Measurements from ENCODE around the gene ARRB1.

The ARRB1 gene

GRCh38 chr11:75352588-75353206 is 1.2 kb upstream of the ARRB1 start:
- no peaks in the 10 kb centered on the region for H3K4me1 ChIP-seq (ENCODE audit: low read length)
- no peaks in the 10 kb centered on the region for H3F3A ChIP-seq (ENCODE audit: insufficient read depth, low read length)
- no peaks in the 10 kb centered on the region for H4K20me1 ChIP-seq (ENCODE audit: insufficient read depth, low read length)
- H3K9ac ChIP-seq (ENCODE audit: low read length): no peak overlapping the region
- DNase-seq: no peak
- no peaks in the 10 kb centered on the region for H3K36me3 ChIP-seq (replicated peaks; ENCODE audit: insufficient read depth, low read length)
- H3K4me3 ChIP-seq (ENCODE audit: low read length): no peak overlapping the region
- no peak overlapping the region for H3K27ac ChIP-seq (ENCODE audit: low read length)
- H3K27me3 ChIP-seq (replicated peaks; ENCODE audit: insufficient read depth, low read length): peaks cover 26% of the 10 kb centered on the region; the same call in 1 of the 2 replicates
- no peaks in the 10 kb centered on the region for H3K79me2 ChIP-seq (ENCODE audit: low read length)
- no peaks in the 10 kb centered on the region for H3K9me3 ChIP-seq (replicated peaks; ENCODE audit: insufficient read depth, low read length)
- no peak for TF ChIP-seq CTCF (IDR thresholded peaks at IDR 0.05; ENCODE audit: low read length)
- TF ChIP-seq EZH2 (optimal IDR thresholded peaks at IDR 0.05; ENCODE audit: low read depth, low read length): no peak
- no peak for TF ChIP-seq EZH2phosphoT487 (IDR thresholded peaks at IDR 0.05; ENCODE audit: low read length)
- peak overlapping the region; percentile 73; the same call in 1 of the 2 replicates for H3K4me2 ChIP-seq (ENCODE audit: low read depth, low read length)
- no peak overlapping the region for H2AFZ ChIP-seq (ENCODE audit: low read length)
- no peaks in the 10 kb centered on the region for H3K9me2 ChIP-seq (replicated peaks; ENCODE audit: insufficient read depth, low read length)

GRCh38 chr11:75351791-75352587 is 528 bp upstream of the ARRB1 start:
- no peak overlapping the region for H3K9ac ChIP-seq (ENCODE audit: low read length)
- H3K27me3 ChIP-seq (replicated peaks; ENCODE audit: insufficient read depth, low read length): peaks cover 26% of the 10 kb centered on the region; the same call in 1 of the 2 replicates
- H3K27ac ChIP-seq (ENCODE audit: low read length): no peak overlapping the region
- H4K20me1 ChIP-seq (ENCODE audit: insufficient read depth, low read length): no peaks in the 10 kb centered on the region
- no peaks in the 10 kb centered on the region for H3K9me2 ChIP-seq (replicated peaks; ENCODE audit: insufficient read depth, low read length)
- H2AFZ ChIP-seq (ENCODE audit: low read length): peak overlapping the region; percentile 58; the same call in 1 of the 2 replicates
- no peaks in the 10 kb centered on the region for H3K9me3 ChIP-seq (replicated peaks; ENCODE audit: insufficient read depth, low read length)
- H3K36me3 ChIP-seq (replicated peaks; ENCODE audit: insufficient read depth, low read length): no peaks in the 10 kb centered on the region
- H3K79me2 ChIP-seq (ENCODE audit: low read length): no peaks in the 10 kb centered on the region
- H3K4me2 ChIP-seq (ENCODE audit: low read depth, low read length): peak overlapping the region; percentile 73
- H3F3A ChIP-seq (ENCODE audit: insufficient read depth, low read length): no peaks in the 10 kb centered on the region
- peak overlapping the region; percentile 45; the same call in 1 of the 2 replicates for H3K4me3 ChIP-seq (ENCODE audit: low read length)
- DNase-seq: no peak
- no peaks in the 10 kb centered on the region for H3K4me1 ChIP-seq (ENCODE audit: low read length)
- TF ChIP-seq EZH2phosphoT487 (IDR thresholded peaks at IDR 0.05; ENCODE audit: low read length) (no peak), EZH2 (optimal IDR thresholded peaks at IDR 0.05; ENCODE audit: low read depth, low read length) (no peak), CTCF (IDR thresholded peaks at IDR 0.05; ENCODE audit: low read length) (no peak)

GRCh38 chr11:75350743-75351540 is 519 bp downstream of the ARRB1 start:
- H3K27ac ChIP-seq (ENCODE audit: low read length): no peak overlapping the region
- no peak overlapping the region for H3K9ac ChIP-seq (ENCODE audit: low read length)
- no peaks in the 10 kb centered on the region for H3K79me2 ChIP-seq (ENCODE audit: low read length)
- no peaks in the 10 kb centered on the region for H3K9me2 ChIP-seq (replicated peaks; ENCODE audit: insufficient read depth, low read length)
- 0 out of 2 replicates have a peak overlapping the region, but pooled peaks have one; percentile 17 for H3K4me3 ChIP-seq (ENCODE audit: low read length)
- no peaks in the 10 kb centered on the region for H3K36me3 ChIP-seq (replicated peaks; ENCODE audit: insufficient read depth, low read length)
- no peak for DNase-seq
- TF ChIP-seq EZH2 (optimal IDR thresholded peaks at IDR 0.05; ENCODE audit: low read depth, low read length) (no peak), EZH2phosphoT487 (IDR thresholded peaks at IDR 0.05; ENCODE audit: low read length) (no peak), CTCF (IDR thresholded peaks at IDR 0.05; ENCODE audit: low read length) (no peak)
- no peaks in the 10 kb centered on the region for H3K4me1 ChIP-seq (ENCODE audit: low read length)
- no peak overlapping the region for H3K4me2 ChIP-seq (ENCODE audit: low read depth, low read length)
- no peaks in the 10 kb centered on the region for H3F3A ChIP-seq (ENCODE audit: insufficient read depth, low read length)
- H3K27me3 ChIP-seq (replicated peaks; ENCODE audit: insufficient read depth, low read length): peaks cover 26% of the 10 kb centered on the region; the same call in 1 of the 2 replicates
- no peaks in the 10 kb centered on the region for H4K20me1 ChIP-seq (ENCODE audit: insufficient read depth, low read length)
- H2AFZ ChIP-seq (ENCODE audit: low read length): no peak overlapping the region
- no peaks in the 10 kb centered on the region for H3K9me3 ChIP-seq (replicated peaks; ENCODE audit: insufficient read depth, low read length)
